HG02885 (cell line): Measurements from ENCODE around the gene MYO1F.
"Not testable (repeated sequence)": the region's sequence is repeated elsewhere in the genome, so short reads cannot be mapped to it uniquely, and the experiment has no call there.

Experiments
- ATAC-seq: cut with Tn5 transposase; IDR thresholded peaks from one replicate; pipeline ENCODE4 v1.9.1; 2021; ENCODE audit warnings: mild to moderate bottlenecking; ENCODE audit not compliant: unreplicated experiment, poor library complexity

MYO1F gene

GRCh38 chr19:8577247-8577646 lies at the start of gene MYO1F:
TSS of gene MYO1F (minus strand) at chr19:8577442. CDS start at chr19:8577309, 133 bp downstream.
- ATAC-seq: no peak

- ATAC-seq: no peak
These were observed 49.6 kb upstream of the MYO1F start for GRCh38 chr19:8626842-8627241.

GRCh38 chr19:8622886-8623285 lies 45.6 kb upstream of the MYO1F start:
- not testable (repeated sequence) for ATAC-seq

- ATAC-seq: no peak
These were observed 41.5 kb upstream of the MYO1F start for GRCh38 chr19:8618751-8619150.

GRCh38 chr19:8617984-8618383 lies 40.7 kb upstream of the MYO1F start:
- ATAC-seq: no peak

GRCh38 chr19:8617325-8617724 lies 40.1 kb upstream of the MYO1F start:
- not testable (repeated sequence) for ATAC-seq

- ATAC-seq: no peak
These were observed 39.6 kb upstream of the MYO1F start for GRCh38 chr19:8616861-8617260.

GRCh38 chr19:8615813-8616596 lies 38.8 kb upstream of the MYO1F start:
- ATAC-seq: no peak

- no peak for ATAC-seq
These were observed 37.8 kb upstream of the MYO1F start for GRCh38 chr19:8615024-8615423.

- ATAC-seq: no peak
These were observed 37.2 kb upstream of the MYO1F start for GRCh38 chr19:8614455-8614854.

- ATAC-seq: no peak
These were observed 35.5 kb upstream of the MYO1F start for GRCh38 chr19:8612807-8613171.

GRCh38 chr19:8611877-8612806 lies 34.9 kb upstream of the MYO1F start:
- ATAC-seq: no peak

- no peak for ATAC-seq
These were observed 34.2 kb upstream of the MYO1F start for GRCh38 chr19:8611391-8611876.

- ATAC-seq: no peak
These were observed 33.7 kb upstream of the MYO1F start for GRCh38 chr19:8610936-8611300.

- no peak for ATAC-seq
These were observed 33.0 kb upstream of the MYO1F start, which contains the start of gene ADAMTS10 for GRCh38 chr19:8610041-8610935. TSS of gene ADAMTS10 (minus strand) at chr19:8610715. CDS start at chr19:8605710, 5,005 bp downstream.

GRCh38 chr19:8609279-8610040 lies 32.2 kb upstream of the MYO1F start:
- no peak for ATAC-seq

GRCh38 chr19:8608941-8609278 lies 31.7 kb upstream of the MYO1F start:
- ATAC-seq: no peak

GRCh38 chr19:8607386-8607785 lies 30.1 kb upstream of the MYO1F start:
- no peak for ATAC-seq

- ATAC-seq: no peak
These were observed 28.3 kb upstream of the MYO1F start for GRCh38 chr19:8605514-8605913.

- no peak for ATAC-seq
These were observed 24.6 kb upstream of the MYO1F start for GRCh38 chr19:8601796-8602195.
